OCI-LY3 (cell line): Measurements from ENCODE around the gene NEMF.
A peak's percentile ranks its signal among the peaks of the same experiment; 100 is the strongest.
"Not testable (repeated sequence)": the region's sequence is repeated elsewhere in the genome, so short reads cannot be mapped to it uniquely, and the experiment has no call there.

Experiments used
- H2AFZ ChIP-seq: fragments of 200-600, 300-600 bp; shearing (Covaris generic); 2 replicates; pipeline ENCODE4 v1.6.0; 2014; ENCODE audit warnings: antibody characterized with exemption, low read depth, low read length
- H3K27ac ChIP-seq: fragments of 200-600, 300-600 bp; sonication (generic); 2 replicates; pipeline ENCODE4 v1.5.1; 2014; ENCODE audit warnings: mild to moderate bottlenecking, low read length, moderate library complexity, mixed read lengths
- H3K27me3 ChIP-seq: fragments of 200-600, 300-600 bp; sonication (generic); 2 replicates; pipeline ENCODE4 v1.6.1; 2014; ENCODE audit warnings: low read depth, low read length, mixed read lengths
- H3K36me3 ChIP-seq: fragments of 200-600, 300-600 bp; sonication (generic); replicated peaks from 2 replicates; pipeline ENCODE3; 2014; ENCODE audit warnings: low read depth, low read length, mixed read lengths
- H3K4me1 ChIP-seq: fragments of 300-600, 200-600 bp; sonication (generic); 2 replicates; pipeline ENCODE4 v1.6.1; 2014; ENCODE audit warnings: low read length, mixed read lengths
- H3K4me2 ChIP-seq: fragments of 200-600, 300-600 bp; sonication (generic); 2 replicates; pipeline ENCODE4 v1.6.1; 2014; ENCODE audit warnings: low read length, mixed read lengths
- H3K4me3 ChIP-seq: fragments of 300-600, 200-600 bp; sonication (generic); 2 replicates; pipeline ENCODE4 v1.5.1; 2014; ENCODE audit warnings: antibody characterized with exemption, mild to moderate bottlenecking, low read length, moderate library complexity
- H3K79me2 ChIP-seq: fragments of 300-600, 200-600 bp; shearing (Covaris generic); 2 replicates; pipeline ENCODE4 v1.6.1; 2014; ENCODE audit warnings: mild to moderate bottlenecking, low read length, mixed read lengths
- H3K9ac ChIP-seq: fragments of 300-600, 200-600 bp; shearing (Covaris generic); 2 replicates; pipeline ENCODE4 v1.6.0; 2014; ENCODE audit warnings: mild to moderate bottlenecking, low read length, moderate library complexity
- H3K9me3 ChIP-seq: fragments of 200-600, 300-600 bp; shearing (Covaris generic); 2 replicates; pipeline ENCODE4 v1.6.1; 2014; ENCODE audit warnings: low read length, mixed read lengths; ENCODE audit not compliant: insufficient read depth
- H4K20me1 ChIP-seq: fragments of 200-600, 300-600 bp; sonication (generic); 2 replicates; pipeline ENCODE4 v1.6.1; 2016; ENCODE audit warnings: low read length, mixed read lengths; ENCODE audit not compliant: insufficient read depth
- CTCF ChIP-seq: fragments of 200-600, 300-600 bp; sonication (generic); IDR thresholded peaks from 2 replicates; pipeline ENCODE4 v1.5.1; 2014; ENCODE audit warnings: antibody characterized with exemption, low read length, low read depth
- EZH2phosphoT487 ChIP-seq: fragments of 200-600 bp; shearing (Covaris generic); IDR thresholded peaks from 2 replicates; pipeline ENCODE4 v1.6.1; 2018; ENCODE audit warnings: antibody characterized with exemption, mixed run types, low read depth

NEMF gene

GRCh38 chr14:49766839-49767238 is 85.7 kb downstream of the NEMF start:
- Histone ChIP-seq H2AFZ (peak overlapping the region; percentile 90), H3K27me3 (no peaks in the 10 kb centered on the region), H3K9me3 (no peaks in the 10 kb centered on the region), H4K20me1 (no peaks in the 10 kb centered on the region), H3K27ac (peak overlapping the region; percentile 85), H3K4me3 (peak overlapping the region; percentile 83), H3K4me2 (peak overlapping the region; percentile 79), H3K9ac (peak overlapping the region; percentile 88), H3K79me2 (peaks cover 28% of the 10 kb centered on the region), H3K36me3 (no peaks in the 10 kb centered on the region), H3K4me1 (peaks cover 10% of the 10 kb centered on the region)
- no peak for TF ChIP-seq EZH2phosphoT487
- TF ChIP-seq CTCF: no peak

GRCh38 chr14:49761839-49762551 is 90.6 kb downstream of the NEMF start:
- no peaks in the 10 kb centered on the region for H3K27me3 ChIP-seq
- no peaks in the 10 kb centered on the region for H4K20me1 ChIP-seq
- peaks cover 3% of the 10 kb centered on the region for H3K4me1 ChIP-seq
- no peaks in the 10 kb centered on the region for H3K36me3 ChIP-seq
- no peak overlapping the region for H3K4me2 ChIP-seq
- no peak for TF ChIP-seq CTCF
- no peak for TF ChIP-seq EZH2phosphoT487
- H3K4me3 ChIP-seq: no peak overlapping the region
- no peaks in the 10 kb centered on the region for H3K79me2 ChIP-seq
- H3K27ac ChIP-seq: no peak overlapping the region
- H3K9ac ChIP-seq: no peak overlapping the region
- no peaks in the 10 kb centered on the region for H3K9me3 ChIP-seq
- no peak overlapping the region for H2AFZ ChIP-seq

DNA sequence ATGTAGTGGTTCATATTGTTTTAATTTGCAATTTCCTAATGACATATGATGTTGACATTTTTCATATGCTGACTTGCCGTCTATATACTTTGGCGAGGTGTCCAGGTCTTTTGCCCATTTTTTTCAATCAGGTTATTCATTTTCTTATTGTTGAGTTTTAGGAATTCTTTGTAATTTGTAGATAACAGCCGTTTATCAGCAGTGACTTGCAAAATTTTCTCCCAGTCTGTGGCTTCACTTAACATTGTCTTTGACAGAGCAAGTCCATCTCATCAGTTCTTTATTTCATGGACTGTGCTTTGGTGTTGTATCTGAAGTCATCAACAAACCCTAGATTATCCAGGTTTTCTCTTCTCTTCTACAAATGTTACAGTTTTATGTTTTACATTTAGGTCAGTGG is 97.2 kb downstream of the NEMF start:
- TF ChIP-seq CTCF (no peak), EZH2phosphoT487 (no peak)
- H2AFZ ChIP-seq: no peak overlapping the region

DNA sequence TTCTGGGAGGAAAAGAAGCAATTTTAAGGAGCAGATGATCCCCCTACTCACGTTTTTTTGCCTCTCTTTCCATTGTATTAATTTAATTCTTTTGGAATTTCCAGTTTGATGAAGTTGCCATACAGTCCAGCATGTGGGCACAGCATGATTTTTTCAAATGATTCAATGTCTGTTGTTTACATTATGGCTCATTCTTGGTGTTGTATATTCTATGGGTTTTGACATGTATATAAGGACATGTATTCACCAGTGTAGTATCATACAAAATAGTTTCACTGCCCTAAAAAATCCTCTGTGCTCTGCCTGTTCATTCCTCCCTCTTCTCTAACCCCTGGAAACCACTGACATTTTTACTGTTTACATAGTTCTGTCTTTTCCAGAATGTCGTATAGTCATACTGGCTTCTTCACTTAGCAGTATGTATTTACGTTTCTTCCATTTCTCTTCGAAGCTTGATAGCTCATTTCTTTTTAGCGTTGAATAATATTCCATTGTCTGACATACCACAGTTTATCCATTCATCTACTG is 98.0 kb downstream of the NEMF start:
- H3K27me3 ChIP-seq: no peaks in the 10 kb centered on the region
- no peaks in the 10 kb centered on the region for H3K4me1 ChIP-seq
- H4K20me1 ChIP-seq: no peaks in the 10 kb centered on the region
- TF ChIP-seq EZH2phosphoT487 (no peak), CTCF (no peak)
- no peak overlapping the region for H3K4me2 ChIP-seq
- no peak overlapping the region for H3K27ac ChIP-seq
- no peak overlapping the region for H3K4me3 ChIP-seq
- no peak overlapping the region for H2AFZ ChIP-seq
- no peak overlapping the region for H3K9ac ChIP-seq
- no peaks in the 10 kb centered on the region for H3K36me3 ChIP-seq
- H3K9me3 ChIP-seq: no peaks in the 10 kb centered on the region
- no peaks in the 10 kb centered on the region for H3K79me2 ChIP-seq

More for the DNA sequence above, 97.2 kb downstream of the NEMF start:
- no peaks in the 10 kb centered on the region for H3K79me2 ChIP-seq
- no peaks in the 10 kb centered on the region for H3K4me1 ChIP-seq
- no peak overlapping the region for H3K9ac ChIP-seq
- no peaks in the 10 kb centered on the region for H3K9me3 ChIP-seq
- H3K4me3 ChIP-seq: no peak overlapping the region
- H3K27ac ChIP-seq: no peak overlapping the region
- H4K20me1 ChIP-seq: no peaks in the 10 kb centered on the region
- no peaks in the 10 kb centered on the region for H3K36me3 ChIP-seq
- no peak overlapping the region for H3K4me2 ChIP-seq
- H3K27me3 ChIP-seq: no peaks in the 10 kb centered on the region

DNA sequence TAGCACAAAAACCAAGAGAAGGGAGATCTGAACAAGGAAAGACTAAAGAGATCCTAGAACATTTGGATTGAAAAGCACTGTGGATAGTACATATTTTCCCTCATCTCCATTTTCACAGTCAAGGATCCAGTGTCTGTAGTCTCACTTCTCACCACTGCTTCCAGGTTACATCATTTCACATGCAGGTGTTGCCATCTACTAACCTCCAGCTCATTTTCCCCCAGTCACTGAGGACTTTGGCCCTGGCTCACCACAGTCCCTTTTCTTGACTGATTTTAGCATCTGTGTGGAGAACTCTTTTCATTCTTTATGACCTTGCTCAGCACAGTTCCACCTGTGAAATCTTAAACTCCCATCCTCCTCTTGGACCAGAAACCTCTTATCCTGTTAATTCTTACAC is 106.1 kb downstream of the NEMF start:
- H3K36me3 ChIP-seq, H3K9ac ChIP-seq, H3K9me3 ChIP-seq, H3K4me3 ChIP-seq, H3K4me2 ChIP-seq, H3K79me2 ChIP-seq, H3K27ac ChIP-seq, H3K27me3 ChIP-seq, H2AFZ ChIP-seq, H4K20me1 ChIP-seq, H3K4me1 ChIP-seq: not testable (repeated sequence)
